GM18507 (cell line): Measurements from ENCODE around the gene EZR.
"Not testable (repeated sequence)": the region's sequence is repeated elsewhere in the genome, so short reads cannot be mapped to it uniquely, and the experiment has no call there.

Experiments
- DNase-seq: peaks from one replicate; pipeline ENCODE4 v3.0.0; 2011; ENCODE audit warnings: low read depth; ENCODE audit not compliant: insufficient read length; ENCODE audit errors: extremely low spot score
- FAIRE-seq: peaks from 2 replicates; lab custom pipeline; 2011; peaks lifted over from hg19 to GRCh38; lab: Jason Lieb, UNC

Gene EZR

DNA sequence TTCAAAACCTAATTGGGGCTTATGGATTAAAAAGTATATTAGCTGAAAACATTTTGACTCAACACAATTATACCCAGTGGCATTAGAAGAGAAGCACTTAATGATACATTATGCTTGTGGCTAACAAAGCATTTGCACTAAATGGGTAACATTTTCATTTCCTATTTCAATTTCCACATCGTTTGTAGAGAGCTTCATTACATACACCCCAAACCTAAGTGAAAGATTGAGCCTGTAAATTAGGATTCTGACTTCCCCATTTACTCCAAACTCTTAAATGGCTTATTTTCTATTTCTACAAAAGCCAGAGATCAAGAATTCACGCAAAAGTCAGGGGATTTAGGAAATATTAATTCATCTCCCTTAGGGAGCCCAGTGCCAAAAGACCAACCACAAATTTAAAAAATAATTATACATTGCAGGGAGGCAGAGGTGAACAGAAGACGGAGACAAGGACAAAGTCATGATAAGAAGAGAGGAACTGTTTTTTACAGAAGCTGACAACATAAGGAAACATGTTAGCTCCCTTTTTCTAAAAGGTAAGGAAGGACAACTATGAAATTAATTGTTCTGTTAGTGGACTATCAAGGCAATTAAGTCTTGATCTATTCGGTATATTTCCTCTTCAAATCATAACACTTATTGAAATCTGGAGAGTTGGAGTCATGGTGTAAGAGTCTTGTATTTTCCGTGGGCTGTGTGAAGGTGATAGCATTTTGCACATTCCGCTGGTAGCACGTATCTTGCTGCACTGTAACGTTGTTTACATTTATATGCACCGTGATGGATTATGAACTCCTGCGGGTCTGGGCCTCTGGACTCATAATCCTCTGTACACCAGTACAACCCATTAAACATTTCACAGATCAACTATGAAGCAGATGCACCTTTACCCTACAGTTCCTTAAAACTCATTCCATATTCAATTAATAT lies 24.8 kb upstream of the EZR start:
- FAIRE-seq (no peak), DNase-seq (no peak)

DNA sequence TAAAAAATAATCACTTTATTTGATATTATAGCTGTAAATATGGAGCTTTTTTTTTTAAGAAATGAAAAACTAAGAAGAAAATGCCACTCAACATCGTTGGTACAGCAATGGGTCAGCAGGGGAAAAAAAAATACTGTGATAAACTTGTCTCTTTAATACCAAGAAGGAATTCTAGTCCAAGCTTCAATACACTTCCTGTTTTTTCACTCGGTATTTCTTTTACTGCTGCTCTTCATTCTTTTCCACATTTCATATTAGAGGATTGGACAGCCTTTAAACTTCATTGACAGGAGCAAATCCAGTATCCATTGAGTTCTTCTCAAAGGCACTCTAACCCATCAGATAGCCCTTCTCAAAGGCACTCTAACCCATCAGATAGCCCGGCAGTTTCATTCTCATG lies 22.2 kb upstream of the EZR start:
- FAIRE-seq, result no peak
- no peak for DNase-seq

DNA sequence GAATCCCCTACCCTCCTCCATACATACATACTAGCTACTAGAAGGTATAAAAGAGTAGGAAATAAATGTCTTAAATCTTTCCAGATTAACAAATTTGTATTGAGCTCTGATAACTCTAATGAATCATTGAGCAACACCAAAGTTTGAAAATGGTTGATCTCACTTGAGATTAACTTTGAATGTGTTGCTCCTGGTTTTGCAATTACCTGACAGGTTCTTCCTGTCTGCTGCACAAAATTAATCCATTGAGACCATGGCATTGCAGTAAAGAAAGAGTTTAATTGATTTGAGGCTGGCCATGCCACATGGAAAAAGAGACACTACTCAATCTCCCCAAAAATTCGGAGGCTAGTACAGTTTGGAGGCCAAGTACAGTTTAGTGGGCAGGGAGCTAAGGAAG lies 21.3 kb upstream of the EZR start:
- FAIRE-seq (no peak), DNase-seq (no peak)

DNA sequence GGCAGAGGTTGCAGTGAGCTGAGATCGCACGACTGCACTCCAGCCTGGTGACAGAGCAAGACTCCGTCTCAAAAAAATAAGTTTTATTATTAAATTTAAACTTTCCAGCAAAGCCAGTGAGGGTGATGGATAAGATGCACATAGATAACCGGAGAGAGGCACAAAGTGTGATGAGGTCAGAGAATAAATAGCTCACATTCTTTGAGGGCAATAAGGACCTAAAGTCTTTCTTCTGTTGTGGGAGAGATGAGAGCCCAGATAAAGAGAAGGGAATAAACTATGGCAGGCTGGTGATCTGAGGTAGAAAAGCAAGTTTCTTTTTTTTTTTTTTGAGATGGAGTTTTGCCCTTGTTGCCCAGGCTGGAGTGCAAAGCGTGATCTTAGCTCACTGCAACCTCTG lies 20.6 kb upstream of the EZR start:
- FAIRE-seq, result no peak
- DNase-seq, result no peak

DNA sequence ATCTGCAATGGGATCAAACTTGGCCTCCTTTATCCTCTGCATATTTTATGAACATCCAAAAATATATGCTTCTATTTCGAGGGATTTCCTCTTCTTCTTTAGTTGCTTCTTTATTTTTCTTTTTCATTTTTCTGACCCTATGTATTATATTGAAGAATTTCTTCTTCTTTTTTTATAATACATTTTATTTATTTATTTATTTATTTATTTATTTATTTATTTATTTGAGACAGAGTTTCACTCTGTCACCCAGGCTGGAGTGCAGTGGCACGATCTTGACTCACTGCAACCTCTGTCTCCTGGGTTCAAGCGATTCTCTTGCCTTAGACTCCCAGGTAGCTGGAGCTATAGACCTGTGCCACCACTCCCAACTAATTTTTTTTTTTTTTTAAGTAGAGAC lies 19.6 kb upstream of the EZR start:
- not testable (repeated sequence) for DNase-seq, FAIRE-seq

DNA sequence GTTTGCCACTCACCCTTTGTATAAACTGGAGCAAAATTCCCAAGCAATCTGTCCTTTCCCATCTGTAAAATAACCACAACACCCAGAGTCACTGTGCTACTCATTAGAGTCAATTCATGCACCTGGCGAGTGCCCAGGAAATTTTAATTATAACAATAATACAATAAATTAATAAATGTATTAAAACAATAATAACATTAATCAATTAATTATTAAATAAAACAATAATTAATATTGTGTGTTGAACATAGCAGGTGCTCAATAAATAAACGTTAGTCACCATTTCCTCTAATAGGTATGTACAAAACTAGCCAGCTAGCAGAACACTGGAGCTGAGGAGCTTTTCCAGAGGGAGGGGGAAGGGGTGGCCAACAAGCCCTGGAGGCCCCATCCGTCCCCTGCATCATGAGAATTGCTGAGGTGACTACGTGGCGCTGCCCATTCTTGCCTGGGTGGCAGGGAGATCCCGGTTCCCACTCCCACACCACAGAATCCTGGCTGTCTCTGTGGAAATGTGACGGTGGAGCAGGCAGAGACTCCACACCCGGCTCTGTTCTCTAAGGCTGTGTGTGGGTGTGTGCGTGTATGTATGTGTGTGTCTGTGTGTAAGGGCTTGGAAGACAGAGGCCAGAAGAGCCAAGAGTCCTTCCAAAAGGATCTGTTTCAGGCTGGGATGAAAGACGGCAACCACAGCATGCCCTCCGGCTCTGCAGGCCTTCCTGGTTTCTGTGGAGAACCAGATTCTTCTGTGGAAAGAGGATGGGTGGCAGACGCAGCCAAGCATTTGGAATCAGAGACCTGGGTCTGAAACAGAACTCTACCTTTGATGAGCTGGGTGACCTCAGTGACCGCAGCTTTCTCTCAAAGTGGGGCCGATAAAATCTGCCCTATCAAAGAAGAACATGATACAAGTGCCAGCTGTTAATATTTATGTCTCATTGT lies 18.8 kb upstream of the EZR start:
- DNase-seq (no peak), FAIRE-seq (no peak)

DNA sequence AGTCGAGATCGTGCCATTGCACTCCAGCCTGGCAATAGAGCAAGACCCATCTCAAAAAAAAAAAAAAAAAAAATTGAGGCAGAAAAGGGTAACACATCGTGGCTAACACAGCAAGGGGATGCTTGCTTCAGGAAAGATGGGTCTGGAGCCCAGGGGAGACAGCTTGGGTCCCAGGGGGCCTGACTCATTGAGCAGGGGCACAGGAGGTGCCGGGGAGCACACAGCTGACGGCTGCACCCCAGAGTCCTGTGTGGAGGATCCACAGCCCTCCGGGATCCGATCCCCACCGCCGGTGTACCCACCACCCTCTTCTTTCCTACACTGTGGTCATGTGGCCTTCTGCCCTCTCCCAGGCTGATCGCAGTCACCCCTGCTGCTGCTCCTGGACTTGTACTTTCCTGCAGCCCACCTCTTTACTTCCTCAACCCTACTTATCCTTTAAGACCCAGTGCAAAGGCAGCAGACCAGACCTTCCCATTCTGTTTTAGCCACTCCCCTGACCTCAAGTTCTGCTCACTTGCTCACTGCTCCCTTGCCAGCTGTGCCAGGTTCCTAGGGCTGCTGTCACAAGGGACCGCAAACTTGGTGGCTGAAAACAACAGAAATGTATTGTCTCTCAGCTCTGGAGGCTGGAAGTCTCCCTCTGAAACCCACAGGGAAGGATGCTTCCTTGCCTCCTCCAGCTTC lies 17.6 kb upstream of the EZR start:
- DNase-seq, result no peak
- no peak for FAIRE-seq

DNA sequence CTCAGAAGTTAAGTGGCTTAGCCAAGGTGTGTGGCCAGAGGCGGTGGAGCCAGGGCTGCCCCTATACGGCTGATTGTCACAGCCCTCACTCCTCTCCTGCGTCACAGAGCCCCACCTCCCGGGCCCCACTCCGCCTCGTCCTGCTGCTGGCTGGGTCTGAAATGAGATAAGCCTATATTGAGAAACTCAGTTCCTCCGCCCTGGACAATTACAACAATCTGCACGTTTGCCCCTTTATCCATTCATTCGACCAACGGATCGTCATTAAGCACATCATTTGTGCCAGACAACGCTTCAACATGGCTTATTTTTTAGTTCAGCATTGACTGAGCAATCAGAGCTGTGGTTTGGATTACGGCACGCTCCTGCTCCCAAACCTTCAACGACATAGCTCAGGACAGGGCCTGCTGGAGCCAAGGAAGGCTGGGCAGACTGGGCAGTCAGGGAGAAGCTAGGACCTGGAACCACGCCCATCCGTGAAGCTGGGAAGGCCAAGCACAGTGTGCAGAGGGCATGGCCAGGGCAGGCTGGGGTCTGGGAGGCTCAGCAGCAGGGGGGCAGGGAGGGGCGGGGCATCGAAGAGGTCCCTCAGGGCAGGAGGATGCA lies 16.6 kb upstream of the EZR start:
- DNase-seq (no peak), FAIRE-seq (no peak)

DNA sequence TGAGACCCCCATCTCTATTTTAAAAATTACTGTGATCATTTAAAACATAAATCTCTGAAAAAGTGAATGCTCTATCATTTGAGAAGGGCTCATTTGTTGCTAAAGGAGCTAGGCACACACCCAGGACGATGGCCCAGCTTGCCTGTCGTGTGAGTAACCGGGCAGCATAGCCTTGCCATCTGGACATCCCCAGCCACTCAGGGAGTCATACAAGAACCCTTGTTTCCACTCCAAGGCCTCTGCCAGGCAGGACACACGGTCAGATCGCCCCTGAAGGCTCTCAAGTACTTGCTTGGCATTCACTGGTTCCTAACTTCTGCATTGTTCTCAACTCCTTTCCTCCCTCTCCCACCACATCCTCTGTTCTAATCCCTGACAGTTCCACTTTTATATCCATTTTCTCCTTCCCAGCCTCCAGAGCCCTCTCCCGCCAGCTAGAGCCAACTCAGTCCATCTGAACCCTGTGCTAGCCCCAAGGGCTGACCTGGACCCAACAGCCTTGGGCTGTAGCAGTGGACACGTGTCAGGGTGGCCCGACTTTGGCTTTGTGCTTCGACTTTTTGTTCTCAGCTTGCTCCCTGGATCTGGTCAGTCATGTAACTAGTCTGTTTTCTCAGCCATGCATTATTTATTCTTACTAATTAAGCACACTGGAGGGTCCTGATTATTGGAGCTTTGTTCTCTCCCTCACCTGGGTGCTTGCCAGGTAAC lies 15.7 kb upstream of the EZR start:
- DNase-seq, result no peak
- FAIRE-seq, result no peak

DNA sequence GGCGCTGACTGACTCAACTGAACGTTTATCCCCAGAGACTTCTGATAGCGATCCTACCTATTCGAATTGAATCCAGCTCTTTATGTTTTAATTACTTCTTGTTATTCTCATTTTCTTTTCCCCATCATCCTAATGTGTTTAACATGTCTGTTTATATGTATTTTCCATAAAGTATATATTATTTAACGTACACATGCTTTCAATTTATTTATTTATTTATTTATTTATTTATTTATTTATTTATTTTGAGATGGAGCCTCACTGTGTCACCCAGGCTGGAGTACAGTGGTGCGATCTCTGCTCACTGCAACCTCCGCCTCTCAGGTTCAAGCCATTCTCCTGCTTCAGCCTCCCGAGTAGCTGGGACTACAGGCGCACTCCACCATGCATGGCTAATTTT lies 13.6 kb upstream of the EZR start:
- FAIRE-seq, DNase-seq: not testable (repeated sequence)

DNA sequence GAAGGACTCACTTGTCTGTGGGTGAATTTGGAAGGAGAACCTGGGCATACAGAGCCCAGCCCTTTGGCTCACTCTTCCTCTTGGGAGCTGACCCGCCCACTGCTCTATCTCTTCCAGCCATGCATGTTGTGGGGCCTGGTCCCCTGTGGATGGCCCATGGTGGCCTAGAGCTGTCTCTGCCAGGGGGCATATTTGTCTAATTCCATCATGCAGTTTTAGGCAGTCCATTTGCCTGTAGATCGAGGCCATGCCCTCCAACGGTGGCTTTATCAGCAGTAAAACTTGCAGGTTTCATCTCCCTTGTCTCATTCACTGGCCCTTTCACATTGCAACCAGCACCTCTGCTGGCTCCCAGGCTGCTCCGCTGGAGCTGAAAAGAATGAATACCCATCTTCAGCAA lies 12.9 kb upstream of the EZR start:
- no peak for DNase-seq
- FAIRE-seq, result no peak

DNA sequence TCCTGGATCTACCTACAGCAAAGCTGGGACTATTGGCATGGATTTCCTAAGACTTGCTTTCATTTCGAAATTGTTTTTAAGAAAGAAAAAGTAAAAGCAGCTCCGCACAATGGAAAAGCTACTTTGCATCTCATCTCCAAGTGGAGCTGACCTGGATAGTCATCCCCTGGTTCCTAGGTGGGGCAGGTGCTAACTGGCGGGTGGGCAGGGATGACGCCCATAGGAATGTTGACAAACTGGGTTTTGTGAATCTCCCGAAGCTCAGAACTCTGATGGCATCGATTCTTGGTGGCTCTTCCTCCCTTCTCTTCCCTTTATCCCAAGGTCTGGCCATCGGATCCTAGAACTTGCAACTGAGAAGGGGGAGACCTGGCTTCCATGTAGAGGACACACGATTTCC lies 12.4 kb upstream of the EZR start:
- DNase-seq, result no peak
- FAIRE-seq, result no peak

DNA sequence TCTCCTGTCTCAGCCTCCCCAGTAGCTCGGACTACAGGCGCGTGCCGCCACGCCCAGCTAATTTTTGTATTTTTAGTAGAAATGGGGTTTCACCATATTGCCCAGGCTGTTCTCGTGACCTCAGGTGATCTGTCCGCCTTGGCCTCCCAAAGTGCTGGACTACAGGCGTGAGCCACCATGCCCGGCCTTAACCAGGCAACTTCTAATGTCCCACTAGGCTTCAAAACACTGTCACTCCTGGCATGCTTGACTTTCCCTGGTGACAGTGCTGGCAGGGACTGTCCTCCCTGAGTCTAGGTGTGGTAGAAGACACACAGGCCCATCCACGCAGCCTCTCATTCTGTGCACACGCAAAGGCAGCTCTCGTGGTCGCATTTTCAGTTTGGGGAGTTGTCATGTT lies 11.6 kb upstream of the EZR start:
- FAIRE-seq, result no peak
- DNase-seq, result no peak

DNA sequence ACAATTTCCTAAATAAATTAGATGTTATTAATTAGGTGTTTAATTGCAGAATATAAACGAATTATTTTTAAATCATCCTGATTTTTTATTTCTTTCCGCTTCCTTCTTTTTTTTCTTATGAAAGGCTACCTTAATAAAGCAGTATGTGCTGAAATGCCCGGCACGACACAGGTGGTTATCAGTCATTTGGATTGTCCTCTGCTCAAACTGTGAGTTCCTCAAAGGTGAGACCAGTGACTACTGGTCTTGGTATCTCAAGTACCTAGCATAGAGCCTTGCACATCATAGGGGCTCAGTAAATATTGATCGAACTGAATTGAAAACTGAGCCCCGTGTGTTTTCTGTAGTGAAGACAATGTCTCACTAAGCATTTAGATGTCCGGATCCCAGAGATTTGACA lies 9.6 kb upstream of the EZR start:
- DNase-seq (no peak), FAIRE-seq (no peak)

DNA sequence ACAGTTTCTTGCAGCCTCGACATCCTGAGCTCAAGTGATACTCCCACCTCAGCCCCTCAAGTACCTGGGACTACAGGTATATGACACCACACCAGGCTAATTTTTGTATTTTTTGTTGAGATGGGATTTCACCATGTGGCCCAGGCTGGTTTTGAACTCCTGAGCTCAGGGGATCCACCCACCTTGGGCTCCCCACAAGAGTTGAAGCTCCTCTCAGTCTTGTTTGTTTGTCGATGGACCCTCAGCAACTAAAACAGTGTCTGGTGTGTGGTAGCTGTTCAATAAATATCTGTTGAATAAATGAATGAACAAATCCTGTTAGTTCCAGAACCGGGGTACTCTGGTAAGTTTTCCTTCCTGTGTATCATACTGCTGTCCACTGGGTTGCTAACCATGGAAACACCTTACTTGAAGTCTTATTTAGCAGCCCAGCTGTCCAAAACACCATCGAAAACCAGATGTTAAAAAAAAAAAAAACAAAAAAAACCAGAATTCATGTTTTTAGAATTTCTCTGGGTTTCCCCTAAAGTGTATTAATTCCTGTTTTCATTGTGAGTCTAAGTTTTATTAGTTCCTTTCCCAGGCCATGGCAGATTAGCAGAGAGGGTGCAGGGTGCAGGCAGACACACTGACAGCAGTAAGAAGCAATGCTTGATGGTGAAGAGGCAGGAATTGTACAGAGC lies 7.8 kb upstream of the EZR start:
- FAIRE-seq (peak; percentile 77), DNase-seq (no peak)

DNA sequence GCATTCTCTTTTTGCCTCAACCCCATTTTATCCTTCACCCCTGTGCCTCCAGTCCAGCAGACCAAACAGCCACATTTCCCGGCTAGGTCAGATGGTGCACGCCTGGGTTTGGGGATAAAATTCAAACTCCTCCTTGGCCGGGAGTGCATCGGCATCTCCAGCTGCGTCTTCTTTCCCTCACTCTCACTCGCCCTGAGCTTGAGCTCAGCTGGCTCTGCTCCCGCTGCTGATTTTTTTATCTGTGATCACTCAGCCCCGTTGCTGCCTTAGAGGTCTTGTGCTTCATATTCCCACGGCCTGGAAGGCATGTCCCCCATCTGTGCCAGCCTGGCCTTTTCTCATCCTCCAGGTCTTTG lies 6.8 kb upstream of the EZR start:
- DNase-seq, result no peak
- no peak for FAIRE-seq

DNA sequence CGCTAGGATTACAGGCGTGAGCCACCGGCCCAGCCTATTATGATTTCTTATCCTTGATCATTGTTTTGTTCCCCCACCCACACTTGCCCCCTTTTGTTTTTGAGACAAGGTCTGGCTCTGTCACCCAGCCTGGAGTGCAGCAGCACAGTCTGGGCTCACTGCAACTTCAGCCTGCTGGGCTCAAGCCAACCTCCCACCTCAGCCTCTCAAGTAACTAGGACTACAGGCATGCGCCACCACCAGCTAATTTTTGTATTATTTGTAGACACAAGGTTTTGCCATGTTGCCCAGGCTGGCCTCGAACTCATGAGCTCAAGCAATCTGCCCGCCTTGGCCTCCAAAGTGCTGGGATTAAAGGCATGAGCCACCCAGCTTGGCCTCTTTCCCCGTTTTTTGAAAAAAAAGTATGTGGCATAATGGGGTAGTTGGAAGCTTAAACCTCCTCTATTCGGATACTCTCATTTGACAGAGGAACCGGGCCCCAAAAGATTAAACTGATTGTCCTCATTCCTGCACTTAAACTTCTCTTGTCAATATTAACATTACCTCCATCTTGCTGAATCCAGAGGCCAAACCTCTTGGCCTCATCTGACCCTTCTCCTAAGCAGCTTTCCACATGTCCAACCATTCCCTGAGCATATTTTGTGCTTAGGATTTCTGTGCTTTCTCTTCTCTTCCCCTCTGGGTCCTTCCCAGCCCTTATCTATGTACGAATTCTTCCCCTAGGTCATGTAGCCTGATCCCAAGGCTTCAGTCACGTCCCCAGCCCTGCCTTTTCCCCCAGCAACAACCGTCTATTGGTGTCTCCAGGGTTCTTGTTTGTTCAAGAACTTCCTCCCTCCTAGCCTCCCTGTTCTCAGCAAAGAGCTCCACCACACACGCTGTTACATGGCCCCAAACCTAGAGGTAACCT lies 6.1 kb upstream of the EZR start:
- FAIRE-seq (no peak), DNase-seq (no peak)

DNA sequence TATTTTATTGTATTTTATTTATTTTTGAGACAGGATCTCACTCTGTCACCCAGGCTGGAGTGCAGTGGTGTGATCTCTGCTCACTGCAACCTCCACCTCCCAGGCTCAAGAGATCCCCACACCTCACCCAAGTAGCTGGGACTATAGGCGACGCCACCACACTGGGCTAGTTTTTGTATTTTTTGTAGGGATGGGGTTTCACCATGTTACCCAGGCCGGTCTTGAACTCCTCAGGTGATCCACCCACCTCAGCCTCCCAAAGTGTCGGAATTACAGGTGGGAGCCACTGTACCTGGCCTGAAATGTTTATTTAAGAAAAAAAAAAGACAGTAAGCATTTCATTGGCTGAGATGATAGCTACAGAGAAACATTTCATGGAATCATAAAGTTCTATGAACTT lies 4.4 kb upstream of the EZR start:
- FAIRE-seq, DNase-seq: not testable (repeated sequence)
